Activated CD8-positive, alpha-beta memory T cell treated with anti-CD3 and anti-CD28 coated beads, Interleukin-2, amount 50 U/mL, for 24 hours (primary cell): ENCODE data around the gene YKT6.
"Not testable (repeated sequence)": the region's sequence is repeated elsewhere in the genome, so short reads cannot be mapped to it uniquely, and the experiment has no call there.

ENCODE experiments used
- DNase-seq: peaks from one replicate; pipeline ENCODE4 v3.0.0-alpha.2; 2020; ENCODE audit errors: extremely low read depth

The YKT6 gene

DNA sequence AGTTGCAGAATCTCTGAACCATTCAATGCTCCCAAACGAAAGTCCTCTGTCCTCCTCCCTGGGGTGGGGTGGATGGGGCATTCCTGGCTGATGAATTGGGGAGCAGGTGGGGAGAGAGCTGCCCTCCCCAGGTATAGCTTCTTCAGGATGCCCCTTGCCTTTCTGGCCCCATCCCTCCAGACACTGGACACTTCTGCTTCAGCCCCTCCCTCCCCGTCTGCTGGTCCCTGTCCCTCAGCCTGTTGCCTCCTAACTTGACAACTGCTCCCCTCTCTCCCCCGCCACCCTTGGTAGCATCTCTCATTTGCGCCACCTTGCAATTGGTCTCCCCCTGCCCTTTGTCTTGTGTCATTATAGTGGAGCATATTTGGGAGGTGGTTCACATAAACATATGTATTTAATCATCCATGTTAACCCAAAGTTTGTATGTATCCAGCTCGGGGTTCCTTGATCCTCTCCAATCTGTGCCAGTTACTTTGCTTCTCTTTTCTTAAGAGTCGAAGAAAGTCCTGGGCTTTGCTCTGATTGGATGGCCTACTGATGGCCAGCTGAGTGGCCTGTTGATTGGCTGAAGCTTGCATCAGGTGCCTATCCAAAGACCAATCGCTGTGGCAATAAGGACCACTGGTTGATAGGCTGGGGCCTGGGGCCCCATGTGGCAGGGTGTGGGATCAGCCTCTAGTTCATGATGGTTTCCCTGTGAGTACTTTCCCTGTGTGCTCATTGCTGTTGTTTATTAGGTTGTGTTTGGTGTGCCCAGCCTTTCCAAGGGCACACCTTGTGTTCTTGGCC lies 7.6 kb upstream of the YKT6 start:
- DNase-seq = no peak

DNA sequence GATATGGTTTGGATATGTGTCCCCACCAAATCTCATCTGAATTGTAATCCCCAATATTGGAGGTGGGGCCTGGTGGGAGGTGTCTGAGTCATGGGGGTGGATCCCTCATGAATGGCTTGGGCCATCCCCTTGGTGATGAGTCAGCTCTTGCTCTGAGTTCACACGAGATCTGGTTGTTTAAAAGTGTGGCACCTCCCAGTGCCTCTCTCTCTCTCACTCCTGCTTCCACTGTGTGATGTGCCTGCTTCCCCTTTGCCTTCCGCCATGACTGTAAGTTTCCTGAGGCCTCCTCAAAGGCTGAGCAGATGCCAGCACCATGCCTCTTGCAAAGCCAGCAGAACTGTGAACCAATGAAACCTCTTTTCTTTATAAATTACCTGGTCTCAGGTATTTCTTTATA lies 6.7 kb upstream of the YKT6 start:
- DNase-seq = peak; percentile 21

DNA sequence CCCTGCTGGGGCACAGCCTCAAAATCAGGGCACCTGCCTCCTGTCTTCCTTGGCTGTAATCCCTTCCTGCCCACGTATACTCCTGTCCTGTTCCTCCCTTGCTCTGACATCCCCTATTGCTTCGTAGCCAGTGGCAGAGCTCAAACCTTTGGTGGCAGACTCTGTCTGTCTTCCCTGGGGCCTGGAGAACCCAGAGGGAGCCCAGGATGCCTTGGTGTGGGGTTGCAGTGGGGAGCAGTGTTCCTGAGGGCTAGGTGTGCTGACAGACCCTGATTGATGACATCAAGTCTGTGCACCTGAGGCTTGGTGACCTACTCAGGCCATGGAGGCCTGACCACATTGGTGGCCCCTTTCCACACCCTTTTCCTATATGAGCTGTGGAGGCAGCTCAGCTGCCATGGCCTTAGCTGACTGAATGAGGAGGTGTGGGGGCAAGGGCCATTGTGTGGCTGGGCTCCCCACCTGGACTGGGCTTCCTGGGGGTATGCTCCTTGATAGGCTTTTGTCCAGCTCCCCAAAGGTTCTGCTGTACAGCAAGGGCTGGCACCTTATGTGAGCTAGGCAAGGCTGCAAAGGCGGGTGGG lies 6.1 kb upstream of the YKT6 start:
- DNase-seq = no peak

DNA sequence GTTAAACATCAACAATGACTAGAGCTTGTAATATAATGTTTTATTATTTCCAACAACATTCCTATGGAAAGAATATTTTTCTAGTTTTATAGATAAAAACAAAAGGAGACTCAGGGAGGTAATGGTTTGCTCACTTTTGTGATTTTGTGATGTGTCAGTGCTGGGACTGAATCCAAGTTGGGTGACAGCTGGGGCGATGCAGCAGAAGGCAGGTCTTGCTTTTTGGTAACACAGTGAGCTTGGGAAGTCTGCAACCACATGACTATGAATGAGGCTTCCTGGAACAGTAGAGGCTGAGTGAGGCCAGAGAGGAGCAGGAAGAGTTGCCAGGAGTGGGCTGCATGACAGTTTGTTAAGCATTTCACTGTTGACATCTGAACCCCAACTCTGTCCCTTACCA lies 4.9 kb upstream of the YKT6 start:
- no peak for DNase-seq

DNA sequence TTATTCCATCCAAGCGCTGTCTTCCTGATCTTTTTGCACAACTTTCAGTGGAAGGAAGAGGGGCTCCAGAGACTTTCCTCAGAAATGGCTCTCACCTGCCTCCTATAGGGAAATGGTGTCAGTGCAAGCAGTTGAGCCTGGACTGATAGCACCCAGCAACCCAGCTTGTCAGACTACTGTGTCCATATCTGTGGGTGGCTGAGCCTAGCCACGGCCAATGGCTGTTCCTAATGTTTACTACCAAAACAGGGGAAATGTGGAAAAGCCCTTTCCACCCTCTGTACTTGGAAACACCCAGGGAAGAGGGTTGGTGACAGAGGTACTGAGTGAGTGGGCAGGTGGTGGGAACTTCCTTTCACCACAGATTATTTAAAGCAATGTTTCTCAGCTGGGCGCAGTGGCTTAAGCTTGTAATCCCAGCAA lies 4.3 kb upstream of the YKT6 start:
- DNase-seq = no peak

DNA sequence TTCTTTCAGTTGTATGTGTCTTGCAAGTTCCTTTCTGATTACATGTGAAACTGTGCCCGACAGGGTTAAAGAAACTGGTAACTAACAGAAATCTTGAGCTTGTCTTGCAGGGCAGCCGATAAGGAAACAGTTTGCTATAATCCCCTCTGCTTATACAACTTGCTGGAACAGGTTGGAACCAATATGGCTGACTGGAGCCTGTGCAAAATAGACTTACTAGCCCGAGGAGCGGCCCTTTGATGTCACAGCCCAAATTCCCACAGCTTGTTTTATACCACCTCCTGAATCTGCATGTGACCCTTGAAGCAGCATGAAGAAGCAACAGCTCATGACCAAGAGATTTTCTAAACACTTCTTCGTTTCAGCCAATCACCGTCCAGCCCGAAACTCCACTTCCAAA lies 3.3 kb upstream of the YKT6 start:
- DNase-seq = no peak

DNA sequence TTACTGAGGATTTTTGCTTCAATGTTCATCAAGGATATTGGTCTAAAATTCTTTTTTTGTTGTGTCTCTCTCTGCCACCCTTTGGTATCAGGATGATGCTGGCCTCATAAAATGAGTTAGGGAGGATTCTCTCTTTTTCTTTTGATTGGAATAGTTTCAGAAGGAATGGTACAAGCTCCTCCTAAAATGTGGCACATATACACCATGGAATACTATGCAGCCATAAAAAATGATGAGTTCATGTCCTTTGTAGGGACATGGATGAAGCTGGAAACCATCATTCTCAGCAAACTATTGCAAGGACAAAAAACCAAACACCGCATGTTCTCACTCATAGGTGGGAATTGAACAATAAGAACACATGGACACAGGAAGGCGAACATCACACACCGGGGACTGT lies 615 bp upstream of the YKT6 start:
- DNase-seq = not testable (repeated sequence)

DNA sequence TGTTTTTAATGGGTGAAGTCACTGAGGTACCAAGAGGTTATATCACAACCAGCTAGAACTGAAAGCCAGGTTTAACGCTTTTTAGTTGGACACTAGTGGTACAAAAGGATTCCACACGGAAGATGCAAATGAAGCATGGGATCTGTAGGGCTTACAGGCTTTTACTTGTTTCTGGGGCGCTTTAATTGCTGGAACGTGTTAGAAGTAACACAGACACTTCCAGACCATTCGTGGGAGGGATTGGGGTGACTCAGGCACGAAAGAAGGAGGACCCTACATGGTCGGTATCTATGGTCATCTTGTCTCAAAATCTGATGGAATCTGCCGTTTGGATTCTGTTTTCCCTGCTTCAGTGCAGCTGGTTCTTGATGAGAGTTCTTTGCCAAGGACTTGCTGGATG lies 1.0 kb downstream of the YKT6 start:
- DNase-seq = no peak

DNA sequence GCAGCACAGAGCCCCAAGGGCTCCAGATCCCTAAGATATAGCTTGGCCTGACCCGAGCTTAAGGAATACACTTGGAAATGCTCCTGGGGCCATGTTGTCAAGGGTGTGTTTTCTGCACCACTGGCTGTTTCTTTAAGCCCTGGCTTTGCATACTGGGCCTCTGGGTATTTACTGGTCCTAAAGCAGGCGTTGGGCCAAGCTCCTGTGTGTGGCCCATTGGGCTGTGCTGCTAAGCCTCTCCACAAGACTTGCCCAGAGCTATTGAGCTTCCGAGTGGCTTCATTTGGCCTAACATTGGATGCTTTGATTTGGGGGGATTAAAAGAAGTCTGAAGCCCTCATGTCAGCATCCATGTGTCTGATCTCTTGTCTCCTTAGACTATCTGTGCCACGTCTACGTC lies 5.2 kb downstream of the YKT6 start:
- DNase-seq = no peak

DNA sequence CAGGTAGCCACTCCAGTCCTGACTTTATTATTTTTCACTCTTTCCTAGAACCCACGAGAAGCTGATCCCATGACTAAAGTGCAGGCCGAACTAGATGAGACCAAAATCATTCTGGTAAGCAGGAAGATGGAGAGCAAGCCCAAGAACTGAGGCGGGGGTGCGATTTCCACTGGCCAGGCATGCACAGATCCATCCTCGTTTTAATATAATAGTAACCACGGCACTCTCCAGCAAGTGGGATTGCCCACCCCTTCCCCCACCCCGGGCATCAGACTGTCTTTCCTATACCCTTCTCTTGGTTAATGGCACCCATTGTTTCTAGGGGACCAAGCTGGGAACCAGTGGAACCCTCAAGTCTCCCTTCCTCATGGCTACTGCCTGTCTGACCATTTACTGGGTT lies 7.3 kb downstream of the YKT6 start:
- DNase-seq = no peak

DNA sequence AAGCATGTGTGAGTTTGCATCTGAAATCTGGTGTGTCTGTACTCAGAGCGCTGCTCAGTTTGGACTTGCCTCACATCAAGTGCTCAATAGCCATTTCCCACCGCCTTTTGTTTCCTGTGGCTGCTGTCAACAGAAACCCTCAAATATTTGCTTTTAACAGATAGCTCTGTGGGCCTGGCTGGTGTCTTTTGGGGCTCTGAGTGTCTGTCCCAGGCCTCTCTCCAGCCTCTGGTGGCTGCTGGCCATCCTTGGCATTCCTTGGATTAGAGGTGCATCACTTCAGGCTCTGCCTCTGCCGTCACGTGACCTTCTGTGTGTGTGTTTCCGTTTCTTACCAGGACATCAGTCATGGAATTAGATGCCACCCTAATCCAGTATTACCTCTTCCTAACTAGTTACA lies 9.3 kb downstream of the YKT6 start:
- no peak for DNase-seq

DNA sequence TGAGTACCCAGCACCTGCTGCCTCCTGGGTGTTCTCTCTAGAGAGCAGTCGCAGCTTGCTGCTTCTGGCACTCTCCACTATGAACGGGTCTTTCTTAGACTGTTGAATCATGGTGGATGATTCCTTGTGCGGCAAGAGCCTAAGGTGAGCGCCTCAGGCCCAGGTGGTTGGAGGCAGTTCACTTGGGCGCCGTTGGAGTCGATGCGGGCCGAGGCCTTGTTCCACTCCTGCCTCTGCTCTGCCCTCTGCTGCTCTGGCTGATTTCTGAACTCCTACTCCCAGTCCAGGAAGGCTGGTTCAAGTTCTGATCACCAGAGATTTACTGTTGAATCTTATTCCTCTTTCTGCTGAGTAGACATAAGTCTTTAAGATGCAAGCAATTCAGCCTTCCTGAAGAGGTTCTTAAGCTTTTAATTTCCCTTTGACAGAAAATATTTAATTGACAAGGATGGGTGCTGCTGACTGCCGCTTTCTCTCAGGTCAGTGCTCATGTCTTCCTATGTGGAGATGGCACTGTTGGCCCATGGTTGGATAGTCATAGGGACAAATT lies 10.4 kb downstream of the YKT6 start:
- no peak for DNase-seq

DNA sequence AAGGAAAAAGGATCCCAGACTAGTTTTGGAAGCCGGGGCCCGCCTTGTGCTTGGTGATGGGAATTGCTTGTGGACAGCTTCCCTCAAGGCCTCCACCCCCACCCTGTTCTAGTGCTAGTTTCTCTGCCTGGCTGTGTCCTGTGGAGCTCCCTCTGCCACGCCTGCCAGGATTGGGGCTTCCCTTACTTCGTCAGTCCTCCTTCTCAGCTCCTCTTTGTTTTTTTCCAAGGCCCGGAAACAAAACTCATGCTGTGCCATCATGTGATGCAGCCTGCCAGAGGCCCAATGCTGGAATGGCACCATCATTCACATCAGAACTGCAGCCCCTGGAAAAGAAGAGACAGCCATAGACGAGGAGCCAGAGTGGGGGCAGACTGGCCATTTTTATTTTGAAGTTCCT lies 11.2 kb downstream of the YKT6 start:
- DNase-seq = no peak

DNA sequence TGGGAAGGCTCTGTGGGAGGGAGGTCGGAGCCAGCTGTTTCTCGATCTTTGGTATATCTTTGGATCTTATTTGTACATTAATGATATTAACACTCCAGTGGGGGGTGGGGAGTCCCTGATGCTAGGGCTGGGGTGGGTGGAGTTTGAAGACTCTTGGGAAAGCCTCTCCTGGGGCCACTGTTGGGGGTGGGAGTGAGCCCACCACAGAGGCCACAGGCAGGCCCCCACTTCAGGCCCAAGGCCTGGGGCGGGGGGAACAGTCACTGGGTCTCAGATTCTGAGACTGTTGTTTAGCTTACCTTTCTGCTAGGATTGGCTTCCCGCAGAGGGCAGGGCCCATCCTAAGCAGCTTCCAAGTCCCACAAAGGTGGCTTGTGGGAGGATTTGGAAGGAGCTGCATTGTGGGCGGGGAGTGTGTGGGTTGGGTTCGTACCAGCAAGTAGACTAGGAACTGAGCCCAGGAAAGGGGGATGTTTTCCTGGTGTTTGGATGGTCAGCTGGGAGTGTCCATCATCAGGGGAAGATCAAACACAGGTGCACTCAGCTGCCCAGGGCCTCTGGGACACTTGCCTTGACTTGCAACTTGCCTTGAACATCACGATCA lies 11.9 kb downstream of the YKT6 start:
- DNase-seq = no peak

DNA sequence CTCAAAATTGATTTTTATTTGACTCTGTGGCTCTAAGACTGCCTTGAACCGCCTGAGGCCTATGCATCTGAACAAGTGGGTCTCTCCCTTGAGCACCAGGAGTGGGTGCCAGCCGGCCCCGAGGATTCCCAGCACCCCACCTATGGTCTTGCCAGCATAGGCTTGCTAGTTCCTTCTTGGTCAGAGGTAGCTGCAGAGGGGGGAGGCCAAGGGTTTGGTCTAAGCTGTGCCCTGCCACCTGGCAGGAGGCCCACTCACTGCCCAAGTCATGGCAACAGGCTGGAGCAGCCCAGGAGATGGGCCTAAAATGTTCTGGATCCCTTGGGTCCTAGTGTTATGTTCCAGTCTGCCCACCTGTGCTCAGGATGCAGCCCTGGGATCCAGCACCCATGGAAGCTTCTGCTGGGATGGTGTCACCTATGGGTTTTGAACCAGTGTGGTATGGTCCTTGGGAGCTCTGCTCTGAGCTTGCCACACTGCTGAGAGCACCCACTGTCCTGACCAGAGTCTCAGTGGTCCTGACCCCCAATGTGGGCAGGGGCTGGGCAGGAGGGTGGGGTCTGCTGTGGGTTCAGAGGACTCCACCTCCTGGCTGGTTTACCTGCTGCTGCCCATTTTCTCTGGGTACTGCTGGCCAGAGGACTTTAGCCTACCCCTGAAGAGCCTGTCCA lies 12.6 kb downstream of the YKT6 start:
- DNase-seq = no peak

DNA sequence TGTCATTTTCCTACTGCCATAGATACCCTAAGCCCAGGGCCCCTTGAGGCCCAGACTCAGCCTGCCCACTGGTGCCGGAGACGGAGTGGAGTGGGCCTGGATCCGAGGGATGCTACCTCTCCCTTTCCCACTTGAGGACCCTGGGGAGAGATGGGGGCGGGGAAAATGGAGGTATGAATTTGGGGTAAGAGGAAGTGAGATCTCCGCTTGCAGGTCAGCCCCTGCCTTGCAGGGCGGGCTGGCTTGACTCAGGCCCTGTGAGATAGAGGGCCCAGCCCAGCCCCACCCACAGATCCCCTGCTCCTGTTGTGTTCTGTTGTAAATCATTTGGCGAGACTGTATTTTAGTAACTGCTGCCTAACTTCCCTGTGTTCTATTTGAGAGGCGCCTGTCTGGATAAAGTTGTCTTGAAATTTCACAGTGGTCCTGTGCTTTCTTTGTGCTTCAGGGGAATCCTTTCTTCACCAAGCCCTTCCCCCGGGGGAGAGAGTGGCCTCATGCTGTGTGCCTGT lies 13.2 kb downstream of the YKT6 start:
- no peak for DNase-seq

DNA sequence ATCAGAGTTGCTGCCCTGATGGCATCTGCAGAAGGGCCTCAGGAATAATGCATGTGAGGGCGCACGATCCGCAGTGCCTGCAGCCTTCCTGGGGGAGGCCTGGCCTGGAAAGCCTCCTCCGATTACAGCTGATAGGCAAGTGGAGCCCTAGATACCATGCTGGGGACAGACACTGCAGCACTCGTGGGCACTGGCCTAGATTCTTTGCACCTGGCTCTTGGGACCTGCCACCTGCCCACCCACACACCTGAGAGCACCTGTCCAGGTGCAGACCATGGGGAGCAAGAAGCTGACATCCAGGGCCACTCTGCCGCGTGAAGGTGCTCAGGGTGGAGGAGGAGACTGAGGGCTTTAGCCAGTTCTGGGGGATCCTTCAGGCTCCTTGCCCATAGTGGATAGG lies 14.8 kb downstream of the YKT6 start:
- no peak for DNase-seq

DNA sequence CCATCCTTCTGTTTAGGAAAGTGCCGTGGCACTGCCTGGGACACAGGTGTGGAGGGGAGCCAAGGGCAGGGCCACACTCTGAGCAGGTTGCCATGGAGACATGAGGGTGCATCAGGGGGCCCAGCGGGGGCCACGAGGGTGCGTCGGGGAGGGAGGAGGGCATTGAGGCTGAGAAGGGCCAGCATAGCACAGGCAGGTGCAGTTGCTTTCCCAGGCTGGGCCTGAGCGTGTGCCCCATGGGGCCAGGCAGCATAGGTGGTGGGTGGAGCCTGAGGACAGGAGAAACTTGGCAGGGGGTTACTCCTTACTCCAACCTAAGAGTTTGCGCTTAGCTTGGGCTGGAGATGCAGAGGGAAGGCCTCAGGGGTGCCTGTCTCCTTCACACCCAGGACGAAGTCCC lies 15.2 kb downstream of the YKT6 start:
- no peak for DNase-seq

DNA sequence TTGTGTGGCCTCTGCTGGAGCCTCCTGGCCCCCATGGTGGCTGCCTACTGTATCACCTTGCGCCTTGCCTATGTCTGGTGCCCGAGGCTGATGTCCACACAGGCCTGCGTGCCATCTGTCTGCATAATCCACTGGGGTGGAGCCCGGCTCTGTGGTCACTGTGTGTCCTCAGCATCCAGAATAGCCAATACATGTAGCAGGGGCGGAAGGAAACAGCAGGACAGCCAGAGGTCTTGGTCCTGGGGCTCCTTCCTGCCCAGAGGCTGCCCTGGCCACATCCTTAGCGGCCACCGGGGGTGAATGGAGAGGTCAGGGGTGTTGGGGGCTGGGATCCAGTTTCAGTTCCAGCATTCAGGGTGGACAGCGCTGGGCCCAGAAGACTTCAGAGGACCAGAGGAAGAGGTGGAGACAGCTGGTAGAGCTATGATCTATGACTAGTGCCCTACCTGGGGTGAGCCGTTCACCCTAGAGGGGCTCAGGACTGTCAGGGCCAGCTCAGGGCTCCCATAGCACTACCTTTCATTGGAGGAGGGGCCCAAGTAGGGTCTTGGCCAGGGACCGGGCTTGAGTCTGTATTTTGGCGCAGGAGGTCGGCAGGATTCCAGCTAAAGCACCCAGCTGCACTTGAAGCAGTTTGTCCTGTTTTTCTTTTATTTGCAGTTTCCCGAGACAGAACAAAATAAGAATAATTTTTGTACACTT lies 15.9 kb downstream of the YKT6 start:
- no peak for DNase-seq

DNA sequence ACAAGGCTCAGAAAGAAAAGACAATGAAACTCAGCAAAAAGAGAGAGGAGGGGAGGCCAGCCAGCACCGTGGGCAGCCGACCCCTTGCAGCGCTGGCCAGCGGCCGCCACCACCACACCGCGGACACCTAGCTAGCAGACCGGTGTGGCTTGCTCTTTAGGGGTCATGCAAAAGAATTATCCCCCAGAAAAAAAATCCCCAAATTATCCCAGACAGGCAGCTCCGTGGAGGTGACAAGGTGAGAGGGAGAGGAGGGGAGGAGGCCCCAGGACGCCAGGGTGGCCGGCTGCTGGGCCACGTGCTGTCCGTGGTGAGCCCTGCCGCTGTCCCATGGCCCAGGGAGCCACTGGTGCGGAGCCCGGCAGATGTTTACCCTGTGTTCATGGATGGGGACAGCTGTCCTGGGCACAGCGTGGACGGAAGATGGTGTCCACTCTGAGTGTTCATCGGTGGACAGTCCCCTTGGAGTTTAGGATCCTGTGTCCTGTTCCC lies 16.5 kb downstream of the YKT6 start:
- no peak for DNase-seq

DNA sequence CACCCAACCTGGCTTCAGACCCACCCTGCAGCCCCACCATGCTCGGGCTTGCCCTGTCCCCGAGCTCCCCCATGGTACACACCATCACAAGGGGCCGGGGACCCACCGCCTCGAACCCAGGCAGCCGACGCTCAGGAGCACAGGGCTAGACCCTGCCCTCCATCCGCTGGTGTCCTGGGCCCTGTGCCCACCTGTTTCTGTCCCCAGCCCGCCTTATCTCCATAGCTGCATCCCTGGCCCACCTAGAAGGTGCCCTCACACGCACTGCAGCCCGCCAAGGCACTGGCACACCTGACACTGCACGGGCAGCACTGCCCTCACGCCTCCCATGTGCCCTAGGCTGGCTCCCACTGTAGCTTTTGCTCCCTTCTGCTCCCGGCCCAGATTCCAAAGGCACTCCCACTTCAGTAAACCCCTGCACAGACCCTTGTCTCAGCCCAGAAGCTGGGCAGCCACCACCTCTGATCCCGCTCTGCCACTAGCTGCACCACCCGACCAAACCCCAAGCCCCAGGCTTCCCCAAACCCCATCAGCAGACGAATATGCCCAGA lies 17.1 kb downstream of the YKT6 start:
- no peak for DNase-seq
